NCI-H82 treated with DMSO at 0.1 percent for 48 hours (cell line): Measurements from ENCODE around the gene RCSD1.
"Not testable (repeated sequence)": the region's sequence is repeated elsewhere in the genome, so short reads cannot be mapped to it uniquely, and the experiment has no call there.

Experiments used
- DNase-seq: peaks from one replicate; lab custom pipeline; 2025; ENCODE audit not compliant: unreplicated experiment; lab: John Stamatoyannopoulos, UW

The RCSD1 gene, protein sequence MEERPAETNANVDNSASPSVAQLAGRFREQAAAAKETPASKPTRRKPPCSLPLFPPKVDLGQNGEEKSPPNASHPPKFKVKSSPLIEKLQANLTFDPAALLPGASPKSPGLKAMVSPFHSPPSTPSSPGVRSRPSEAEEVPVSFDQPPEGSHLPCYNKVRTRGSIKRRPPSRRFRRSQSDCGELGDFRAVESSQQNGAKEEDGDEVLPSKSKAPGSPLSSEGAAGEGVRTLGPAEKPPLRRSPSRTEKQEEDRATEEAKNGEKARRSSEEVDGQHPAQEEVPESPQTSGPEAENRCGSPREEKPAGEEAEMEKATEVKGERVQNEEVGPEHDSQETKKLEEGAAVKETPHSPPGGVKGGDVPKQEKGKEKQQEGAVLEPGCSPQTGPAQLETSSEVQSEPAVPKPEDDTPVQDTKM

DNA sequence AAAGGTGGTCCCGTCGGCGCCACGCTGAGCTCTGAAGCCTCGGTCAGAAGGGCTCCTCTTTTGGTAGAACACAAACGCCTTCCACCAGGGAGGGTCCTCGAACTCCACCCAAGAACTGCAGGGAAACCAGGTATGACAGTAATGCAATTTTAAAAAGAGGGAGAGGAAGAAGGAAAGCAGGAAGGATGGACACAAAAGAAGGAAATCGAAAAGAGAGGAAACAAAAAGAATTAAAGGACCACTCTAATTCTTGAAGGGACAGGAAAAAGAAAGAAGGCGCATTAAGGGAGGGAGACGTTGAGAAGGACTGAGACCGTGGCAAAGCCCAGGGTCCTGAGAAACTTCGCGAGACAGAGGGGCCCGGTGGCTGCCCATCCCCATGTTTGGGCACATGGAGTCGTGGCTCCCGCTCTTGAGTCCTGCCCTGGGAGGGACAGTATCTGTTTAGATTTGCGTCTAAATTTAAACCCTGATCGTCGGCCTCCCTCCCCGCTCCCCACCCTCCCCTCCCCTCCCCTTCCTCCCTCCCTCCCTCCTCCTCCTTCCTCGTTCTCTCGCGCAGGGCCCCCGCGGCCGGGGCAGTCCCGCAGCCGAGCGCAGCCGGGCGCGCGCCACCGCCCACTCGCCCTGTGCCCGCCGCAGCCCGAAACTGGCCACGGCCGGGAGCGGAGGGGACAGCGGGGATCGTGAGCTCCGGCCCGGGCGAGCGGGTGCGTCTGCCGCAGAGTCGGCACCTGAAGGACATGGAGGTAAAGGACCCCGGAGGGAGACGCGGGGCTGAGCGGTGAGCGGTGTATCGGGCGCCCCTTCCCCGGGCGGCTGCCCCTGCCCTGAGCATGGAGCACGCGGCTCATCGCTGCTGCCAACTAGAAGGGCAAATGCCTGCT, at the start of gene RCSD1:
Gene RCSD1 (plus strand): TSS at position 552 of the 887 bp plus-strand sequence. CDS start 192 bp downstream, at position 744.
- no peak for DNase-seq

DNA sequence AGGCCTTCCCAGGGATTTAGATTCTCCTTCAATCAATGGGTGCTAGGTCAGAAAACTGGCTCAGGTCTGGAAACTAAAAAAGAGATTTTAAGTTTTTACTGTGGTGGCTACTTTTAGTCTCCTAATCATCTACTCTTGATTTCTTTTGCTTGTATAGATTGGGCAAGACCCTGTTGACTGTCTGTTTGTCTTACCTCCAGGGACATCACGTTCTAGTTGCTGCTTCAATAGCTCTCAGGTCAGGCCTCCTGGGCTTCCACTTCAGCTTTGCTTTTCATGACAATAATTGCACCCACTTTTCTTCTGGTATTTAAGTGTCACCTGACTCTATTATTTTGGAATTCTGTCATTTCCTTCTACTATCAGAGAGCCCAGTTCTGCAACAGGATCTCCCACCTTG, 48.0 kb upstream of the RCSD1 start:
- no peak for DNase-seq

DNA sequence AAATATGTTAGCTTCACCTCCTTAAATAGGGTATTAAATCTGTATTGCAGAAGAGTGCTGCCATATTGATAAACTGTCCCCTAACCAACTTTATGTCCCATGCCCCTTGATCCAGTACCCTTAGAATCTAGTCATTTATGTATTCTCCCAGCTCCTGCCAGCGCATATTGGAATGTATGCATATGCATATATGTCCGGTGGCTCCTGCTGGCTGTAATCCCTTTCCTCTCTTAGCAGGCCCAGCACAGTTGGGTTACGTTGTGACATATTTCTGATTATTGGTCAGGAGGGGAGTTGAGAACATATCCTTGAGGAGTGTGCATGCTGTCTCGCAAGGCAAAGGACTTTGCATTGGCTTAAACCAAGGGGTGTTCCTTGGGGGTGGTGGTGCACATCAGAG, 47.3 kb upstream of the RCSD1 start:
- DNase-seq: no peak

DNA sequence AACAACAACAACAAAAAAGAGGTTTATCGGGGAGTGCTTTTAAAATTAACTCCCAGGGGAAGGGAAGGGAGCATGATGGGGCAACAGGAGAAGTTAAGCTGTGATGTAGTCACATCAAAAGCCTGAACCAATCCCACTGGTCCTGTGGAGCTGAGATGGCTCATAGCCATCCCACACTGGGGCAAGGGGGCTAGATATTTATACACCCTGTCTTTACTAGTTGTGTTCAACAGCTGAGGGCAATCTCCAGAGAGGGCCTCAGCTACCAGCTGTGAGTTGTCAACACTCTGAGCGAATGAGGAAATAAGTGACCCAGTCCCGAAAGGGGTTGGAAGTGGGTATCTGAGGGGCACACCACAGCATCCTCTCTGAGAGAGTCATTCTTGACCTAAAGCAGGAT, 45.5 kb upstream of the RCSD1 start:
- DNase-seq: no peak

DNA sequence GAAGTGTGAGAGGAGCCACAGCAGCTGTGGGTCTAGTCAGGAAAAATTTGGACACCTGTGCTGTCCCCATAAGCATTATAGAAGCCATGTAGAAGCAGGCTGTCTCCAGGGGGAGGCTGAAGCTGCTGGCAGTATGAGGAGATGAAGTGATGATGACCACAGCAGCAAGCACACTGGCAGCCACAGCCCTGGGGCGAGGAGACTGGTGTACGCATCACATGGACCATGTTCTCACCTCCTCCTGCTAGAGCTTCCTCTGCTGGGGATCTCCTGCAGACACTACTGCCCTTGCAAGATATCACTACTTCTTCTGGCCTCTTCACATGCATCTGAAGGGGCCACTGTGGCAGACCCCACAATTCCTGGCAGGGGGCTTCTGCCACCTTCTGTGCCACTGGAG, 42.7 kb upstream of the RCSD1 start:
- DNase-seq: no peak

DNA sequence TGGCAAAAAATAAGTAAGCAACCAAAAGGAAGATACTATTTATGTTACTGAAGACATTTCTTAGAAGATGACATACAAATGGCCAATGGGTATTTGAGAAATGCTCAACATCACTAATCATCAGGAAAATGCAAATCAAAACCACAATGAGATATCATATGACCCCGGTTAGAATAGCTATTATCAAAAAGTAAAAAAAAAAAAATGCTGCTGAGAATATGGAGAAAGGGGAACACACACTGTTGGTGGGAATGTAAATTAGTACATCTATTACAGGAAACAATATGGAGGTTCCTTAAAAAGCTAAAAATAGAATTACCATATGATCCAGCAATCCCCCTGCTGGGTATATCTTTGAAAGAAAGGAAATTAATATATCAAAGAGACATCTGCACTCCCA, 42.2 kb upstream of the RCSD1 start:
- DNase-seq: no peak

DNA sequence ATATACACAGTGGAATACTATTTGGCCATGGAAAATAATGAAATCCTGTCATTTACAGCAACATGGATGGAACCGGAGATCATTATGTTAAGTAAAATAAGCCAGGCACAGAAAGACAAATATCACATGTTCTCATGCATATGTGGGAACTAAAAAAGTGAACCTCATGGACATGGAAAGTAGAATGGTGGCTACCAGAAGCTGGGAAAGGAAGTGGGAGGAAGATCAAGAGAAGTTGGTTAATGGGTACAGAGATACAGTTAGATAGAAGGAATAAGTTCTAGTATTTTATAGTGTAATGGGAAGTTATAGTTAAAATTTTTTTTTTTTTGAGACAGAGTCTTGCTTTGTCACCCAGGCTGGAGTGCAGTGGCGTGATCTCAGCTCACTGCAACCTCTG, 41.7 kb upstream of the RCSD1 start:
- DNase-seq: no peak

DNA sequence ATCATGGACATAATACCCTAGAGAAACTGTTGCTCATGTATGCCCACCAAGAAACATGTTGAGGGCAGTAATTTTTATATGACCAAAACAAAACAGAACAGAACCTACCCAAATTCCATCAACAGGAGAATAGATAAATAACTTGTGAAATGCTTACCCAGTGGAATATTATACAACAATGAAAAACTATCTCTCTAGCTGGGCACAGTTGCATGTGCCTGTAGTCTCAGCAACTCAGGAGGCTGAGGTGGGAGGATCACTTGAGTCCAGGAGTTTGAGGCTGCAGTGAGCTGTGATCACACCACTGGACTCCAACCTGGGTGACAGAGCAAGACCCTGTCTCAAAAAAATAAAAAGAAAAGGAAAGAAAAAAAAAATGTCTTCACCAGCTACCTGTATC, 37.6 kb upstream of the RCSD1 start:
- no peak for DNase-seq

DNA sequence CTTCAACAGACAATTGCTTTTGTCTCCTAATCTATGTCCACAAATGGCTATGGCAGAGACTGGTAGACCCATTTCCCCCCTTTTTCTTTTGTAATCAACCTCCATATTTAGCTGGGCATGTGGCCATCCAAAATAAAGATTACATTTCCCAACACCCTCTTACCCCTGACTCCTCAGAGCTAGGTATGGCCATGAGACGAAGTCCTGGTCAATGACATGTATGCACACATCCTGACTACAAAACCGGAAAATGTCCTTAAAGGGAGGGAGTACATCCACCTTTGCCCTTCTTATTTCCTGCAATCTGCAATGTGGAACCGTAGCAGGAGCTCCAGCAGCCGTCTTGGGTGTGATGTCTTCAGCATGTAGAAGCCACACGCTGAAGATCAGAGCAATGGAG, 36.2 kb upstream of the RCSD1 start:
- DNase-seq: no peak

DNA sequence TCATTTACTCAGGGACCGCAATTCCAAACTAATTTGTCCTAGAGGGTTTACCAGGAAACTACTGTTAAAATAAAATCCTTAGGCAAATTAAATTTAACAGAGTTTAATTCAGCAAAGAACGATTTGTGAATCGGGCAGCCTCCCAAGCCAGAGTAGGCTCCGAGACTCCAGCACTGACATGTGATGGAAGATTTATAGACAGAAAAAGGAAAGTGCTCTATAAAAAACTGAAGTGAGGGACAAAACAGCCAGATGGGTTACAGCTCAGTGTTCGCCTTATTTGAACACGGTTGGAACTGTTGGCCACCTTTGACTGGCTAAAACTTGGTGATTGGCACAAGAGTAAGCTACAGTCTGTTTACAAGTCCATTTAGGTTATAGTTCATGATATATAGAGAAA, 35.2 kb upstream of the RCSD1 start:
- DNase-seq: no peak

DNA sequence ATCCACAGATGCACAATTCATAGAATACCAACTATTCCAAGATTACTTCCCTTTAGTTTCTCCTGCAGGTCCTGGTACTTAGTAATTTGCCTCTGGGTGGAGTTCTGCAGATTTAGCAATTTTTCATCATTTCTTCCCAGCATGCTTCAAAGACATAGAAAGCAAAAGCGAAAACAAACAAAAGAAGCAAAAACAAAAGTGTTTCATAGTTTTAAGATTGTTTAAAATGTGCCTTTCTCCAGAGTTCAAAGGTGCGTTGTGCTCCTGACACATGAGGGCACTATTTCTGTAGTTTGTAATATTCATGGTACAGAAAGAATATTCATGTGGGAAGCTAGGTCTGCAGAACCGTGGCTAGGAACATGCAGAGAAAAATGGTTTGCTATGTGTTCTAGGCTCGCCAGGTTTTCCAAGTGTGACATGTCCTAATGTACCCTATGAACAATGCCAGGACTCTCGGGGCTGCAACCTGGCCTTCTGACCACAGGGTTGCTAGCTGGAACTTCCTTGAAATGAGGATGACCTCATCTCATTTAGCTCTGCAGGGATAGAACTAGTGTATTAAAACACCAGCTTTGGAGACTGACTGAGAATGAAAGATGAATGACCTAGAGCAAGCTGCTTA, 30.0 kb upstream of the RCSD1 start:
- DNase-seq: no peak

DNA sequence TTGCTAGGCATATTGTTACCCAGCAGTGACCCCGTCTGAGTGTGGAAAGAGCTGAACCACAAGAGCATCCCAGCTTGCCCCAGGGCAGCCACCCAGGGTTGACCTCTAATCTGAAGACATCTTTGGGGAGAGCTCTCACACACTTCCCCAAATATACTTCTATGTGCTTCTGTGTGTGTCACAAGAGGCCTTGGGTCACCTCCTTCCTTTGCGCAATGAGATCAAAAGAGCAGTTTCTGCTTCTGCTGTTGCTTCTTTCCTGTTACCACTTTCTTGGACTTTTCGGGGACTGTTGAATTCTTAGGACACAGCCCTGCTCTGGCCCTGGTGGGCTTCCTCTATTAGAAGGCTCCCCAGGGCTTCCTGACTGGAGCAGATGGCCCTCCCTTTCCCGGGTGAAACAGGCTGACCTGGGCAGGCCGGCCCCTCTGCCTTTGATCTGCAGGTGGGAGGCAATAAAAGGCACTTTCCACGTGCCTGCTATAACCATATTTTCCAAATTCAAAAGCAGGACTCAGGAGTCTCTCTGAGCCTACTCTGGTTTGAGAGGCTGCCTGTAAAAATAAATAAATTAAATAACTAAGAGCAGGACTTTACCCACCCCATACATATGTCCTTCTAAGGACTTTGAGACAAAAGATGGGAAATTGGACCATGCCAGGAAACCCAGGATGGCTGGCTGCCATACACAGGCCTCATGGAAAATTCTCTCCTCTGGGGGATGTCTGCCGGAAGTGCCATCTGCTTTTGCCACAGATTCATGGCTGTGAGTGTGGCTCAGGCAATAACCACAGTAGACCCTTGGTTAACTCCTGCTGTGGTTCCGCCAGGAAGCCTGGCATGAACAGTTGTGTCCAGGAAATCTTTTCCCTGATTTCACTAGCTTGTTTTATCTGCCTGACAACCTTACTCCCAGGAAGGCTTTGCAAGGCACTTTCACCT, 28.3 kb upstream of the RCSD1 start:
- DNase-seq: no peak

DNA sequence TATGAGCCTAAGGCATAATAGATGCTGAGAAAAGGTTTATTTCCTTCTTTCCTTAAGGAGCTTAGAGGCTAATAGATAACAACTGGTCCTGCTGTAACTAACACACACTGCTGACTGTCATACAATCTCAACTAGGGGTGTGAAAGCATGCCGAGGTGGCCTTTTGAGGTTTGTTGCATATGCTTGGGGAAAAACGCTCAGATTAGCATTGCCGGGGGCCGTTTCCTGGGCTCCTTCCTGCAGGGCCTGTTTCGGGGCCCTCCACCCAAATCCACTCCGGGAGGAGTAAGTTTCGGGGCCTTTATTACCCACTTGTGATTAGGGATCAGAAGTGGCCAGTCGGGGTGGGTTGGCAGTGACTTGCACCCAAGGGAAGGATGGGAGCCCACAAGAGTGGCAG, 27.2 kb upstream of the RCSD1 start:
- no peak for DNase-seq

DNA sequence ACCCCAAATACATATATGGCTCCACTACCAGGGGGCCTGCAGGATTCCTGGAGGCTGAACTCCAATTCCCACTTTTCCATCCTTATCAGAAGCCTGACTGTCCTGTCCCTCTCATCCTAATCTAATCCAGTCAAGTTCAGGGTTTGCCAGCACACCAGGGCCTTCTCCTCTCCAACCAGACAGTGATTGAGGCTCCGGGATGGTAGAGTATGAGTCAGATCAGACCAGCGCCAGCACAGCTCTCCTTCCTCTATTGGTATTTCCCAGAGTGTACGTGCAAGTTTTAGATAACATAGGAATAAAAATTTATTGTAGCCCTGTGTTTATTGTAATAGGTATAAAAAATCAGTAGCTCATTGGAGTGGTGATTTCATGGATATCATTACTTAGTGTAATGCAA, 24.5 kb upstream of the RCSD1 start:
- no peak for DNase-seq

DNA sequence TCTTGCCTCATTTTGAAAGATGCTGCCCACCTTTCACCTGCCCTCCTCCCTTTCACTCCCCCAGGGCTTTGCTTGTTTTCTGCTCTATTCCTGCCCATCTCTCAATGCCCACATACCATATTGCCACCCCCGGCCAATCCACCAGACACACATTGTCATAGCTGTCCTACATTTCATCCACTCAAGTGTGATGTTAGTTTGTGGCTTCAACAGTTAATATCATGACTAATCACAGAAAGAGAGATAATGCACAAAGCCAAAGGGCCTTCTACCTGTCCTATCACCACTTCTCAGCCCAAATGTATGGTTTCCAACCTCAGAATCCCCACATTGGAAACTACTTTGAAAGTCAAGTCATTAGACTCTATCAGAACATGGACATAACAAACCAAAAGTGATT, 18.0 kb upstream of the RCSD1 start:
- no peak for DNase-seq

DNA sequence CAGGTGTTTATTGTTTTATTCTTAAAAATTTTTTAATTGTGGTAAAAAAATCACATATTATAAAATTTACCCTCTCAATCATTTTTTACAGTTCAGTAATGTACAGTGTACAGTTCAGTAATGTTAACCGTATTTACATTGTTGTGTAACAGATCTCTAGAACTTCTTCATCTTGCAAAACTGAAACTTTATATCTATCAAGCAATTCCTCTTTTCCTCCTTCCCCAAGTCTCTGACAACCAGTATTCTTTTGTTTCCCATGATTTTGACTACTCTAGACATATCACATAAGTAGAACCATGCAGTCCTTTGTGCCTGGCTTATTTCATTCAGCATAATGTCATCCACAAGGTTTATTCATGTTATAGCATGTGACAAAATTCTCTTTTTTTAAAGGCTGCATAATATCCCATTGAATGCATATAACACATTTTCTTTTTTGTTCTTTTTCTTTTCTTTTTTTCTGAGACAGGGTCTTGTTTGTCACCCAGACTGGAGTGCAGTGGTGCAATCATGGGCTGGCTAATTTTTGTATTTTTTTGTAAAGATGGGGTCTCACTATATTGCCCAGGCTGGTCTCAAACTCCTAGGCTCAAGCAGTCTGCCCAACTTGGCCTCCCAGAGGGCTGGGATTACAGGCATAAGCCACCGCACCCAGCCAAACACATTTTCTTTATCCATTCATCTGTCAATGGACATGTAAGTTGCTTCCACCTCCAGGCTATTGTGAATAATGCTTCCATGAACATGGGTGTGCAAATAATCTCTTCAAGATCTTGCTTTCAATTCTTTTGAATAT, 17.2 kb upstream of the RCSD1 start:
- DNase-seq: no peak

DNA sequence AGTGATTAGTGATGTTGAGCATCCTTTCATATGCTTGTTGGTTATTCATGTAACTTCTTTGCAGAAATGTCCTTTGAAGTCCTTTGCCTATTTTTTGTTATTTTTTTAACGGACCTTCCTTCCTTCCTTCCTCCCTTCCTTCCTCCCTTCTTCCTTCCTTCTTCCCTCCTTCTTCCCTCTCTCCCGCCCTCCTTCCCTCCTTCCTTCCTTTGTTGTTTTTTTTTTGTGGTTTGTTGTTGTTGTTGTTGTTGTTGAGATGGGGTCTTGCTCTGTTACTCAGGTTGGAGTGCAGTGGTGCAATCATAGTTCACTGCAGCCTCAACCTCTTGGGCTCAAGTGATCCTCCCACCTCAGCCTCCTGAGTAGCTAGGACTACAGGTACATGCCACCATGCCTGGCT, 16.0 kb upstream of the RCSD1 start:
- not testable (repeated sequence) for DNase-seq

DNA sequence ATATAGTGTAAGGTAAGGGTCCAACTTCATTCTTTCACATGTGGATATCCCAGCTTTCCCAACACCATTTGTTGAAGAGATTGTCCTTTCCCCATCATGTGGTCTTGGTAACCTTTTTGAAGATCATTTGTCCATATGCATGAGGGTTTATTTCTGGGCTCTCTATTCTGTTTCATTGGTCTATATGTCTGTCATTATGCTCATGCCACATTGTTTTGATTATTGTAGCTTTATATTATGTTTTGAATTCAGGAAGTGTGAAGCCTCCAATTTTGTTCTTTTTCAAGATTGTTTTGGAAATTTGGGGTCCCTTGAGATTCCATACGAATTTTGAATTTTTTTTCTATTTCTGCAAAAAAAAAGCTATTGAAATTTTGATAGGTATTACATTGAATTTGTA, 15.2 kb upstream of the RCSD1 start:
- no peak for DNase-seq

DNA sequence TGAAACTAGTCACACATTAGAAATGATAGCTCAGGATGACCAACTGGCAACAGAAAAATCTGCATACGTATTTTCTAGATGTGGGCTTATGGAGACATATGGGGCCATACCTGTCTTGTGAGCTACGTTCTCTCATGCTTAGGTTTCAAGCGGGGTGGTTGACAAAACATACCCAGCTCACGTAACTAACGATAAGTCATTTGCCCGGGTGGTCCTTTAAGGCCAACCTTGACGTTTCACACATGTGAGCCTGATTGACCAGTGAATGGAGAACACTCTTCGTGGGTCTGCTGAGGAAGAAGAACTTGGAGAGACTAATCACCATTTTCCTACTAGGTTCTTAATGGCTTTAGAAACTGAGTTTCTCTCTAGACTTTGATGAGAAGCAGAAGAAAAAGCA, 13.5 kb upstream of the RCSD1 start:
- no peak for DNase-seq
